Pons (tissue), 1 donor: ENCODE data around the gene MAML3.

Experiments
- DNase-seq: peaks from one replicate; pipeline ENCODE4 v3.0.0-alpha.2; 2016; ENCODE audit warnings: low spot score

Gene MAML3

DNA sequence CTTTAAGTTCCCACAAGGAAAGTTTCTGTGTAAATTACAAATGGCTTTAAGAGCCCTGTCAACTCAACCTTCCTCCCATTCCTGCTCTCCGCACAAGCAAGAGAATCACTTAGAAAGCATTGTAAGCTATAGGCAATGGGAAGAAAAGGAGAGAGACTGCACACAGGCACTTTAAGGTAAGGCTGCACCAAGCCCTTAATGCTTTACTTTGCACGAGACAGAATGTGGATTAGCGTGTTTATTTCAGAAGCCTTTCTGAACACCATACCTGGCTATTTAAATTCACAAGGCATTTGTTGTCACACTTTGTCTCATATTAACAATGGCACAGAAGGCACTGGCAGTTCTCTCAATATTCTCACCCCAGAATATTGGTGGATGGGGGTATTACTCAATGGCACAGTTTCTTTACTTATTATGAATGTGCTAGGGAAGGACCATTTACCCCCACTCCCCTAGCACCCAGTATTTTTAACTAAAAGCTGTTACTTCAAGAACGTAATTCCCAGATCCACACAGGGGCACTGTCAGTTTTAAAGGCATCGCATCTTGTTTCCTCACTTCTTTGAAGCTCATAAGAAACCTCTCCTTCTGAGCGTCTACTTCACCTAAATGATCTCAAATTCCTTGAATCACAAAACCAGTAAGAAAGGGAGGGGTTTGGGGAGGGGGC, 150.0 kb downstream of the MAML3 start:
- no peak for DNase-seq

DNA sequence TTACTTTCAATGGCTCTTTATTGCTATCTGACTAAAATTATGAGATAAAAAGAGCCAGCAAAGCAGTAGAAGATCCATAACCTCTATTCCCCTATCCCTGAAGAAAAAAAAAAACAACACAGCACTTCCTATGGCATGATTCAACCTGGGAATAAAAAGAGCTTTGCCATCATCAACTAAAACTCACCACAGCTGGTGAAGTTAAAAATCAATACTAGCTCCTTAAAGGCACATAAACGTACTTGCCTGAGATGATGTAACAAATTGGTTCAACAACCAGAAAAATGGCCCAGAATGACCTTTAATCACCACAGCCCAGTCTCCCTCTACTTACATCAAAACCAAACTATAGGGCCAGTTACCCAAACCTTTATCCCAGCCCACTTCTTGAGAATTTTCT, 153.8 kb downstream of the MAML3 start:
- no peak for DNase-seq

DNA sequence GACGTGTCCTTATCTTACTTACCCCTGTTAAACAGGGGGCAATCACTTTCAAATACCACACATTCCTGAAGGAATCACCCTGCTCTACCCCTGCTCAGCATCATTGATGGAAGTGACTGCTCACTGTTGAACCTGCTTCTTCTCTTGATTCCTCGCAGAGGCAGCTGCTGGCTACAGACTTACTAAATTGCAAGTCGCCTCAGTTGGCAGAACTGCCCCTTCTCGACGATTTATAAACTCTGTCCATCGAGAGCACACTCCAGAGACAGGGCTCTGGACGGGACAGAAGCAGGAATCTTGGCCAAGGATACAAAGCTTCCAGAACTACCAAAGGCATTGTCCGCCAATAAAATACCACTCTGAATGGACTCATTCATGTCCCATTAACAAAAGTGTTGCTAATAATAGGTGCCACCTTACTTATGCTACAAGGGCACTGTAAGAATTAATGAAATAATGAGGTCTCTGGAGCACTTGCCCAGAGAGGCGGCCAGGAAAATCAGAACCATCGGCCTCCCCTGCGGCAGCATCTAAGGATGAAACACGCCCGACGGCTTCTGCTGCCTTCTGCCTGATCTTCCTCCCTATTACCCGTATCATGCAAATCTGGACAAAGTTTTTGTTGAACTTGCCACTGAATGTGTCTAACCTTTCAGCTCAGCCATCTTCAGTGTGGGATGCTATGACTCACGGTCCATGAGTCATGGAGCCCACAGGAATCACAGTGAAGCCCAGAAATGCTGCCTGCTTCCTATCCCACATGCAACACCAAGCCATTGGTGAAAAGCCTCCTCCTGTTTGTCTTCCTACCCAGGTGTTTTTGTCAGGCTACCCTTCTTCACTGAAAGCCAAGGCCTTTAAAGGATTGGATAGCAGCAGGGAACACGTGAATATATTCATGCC, 164.9 kb downstream of the MAML3 start:
- DNase-seq = peak; percentile 69

DNA sequence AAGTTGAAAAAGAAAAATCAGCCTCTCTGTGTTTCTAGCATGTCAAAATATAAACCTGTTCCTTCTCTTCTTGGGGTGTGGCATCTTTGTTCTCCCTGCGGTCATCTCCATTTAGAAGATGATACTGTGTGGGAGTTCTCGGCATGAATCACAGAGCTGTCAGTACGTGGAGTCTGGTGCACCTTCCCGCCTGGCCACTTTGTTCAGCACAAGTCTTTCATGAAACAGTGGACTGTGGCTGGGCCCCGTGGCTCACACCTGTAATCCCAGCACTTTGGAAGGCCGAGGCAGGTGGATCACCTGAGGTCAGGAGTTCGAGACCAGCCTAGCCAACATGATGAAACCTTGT, 166.5 kb downstream of the MAML3 start:
- no peak for DNase-seq

DNA sequence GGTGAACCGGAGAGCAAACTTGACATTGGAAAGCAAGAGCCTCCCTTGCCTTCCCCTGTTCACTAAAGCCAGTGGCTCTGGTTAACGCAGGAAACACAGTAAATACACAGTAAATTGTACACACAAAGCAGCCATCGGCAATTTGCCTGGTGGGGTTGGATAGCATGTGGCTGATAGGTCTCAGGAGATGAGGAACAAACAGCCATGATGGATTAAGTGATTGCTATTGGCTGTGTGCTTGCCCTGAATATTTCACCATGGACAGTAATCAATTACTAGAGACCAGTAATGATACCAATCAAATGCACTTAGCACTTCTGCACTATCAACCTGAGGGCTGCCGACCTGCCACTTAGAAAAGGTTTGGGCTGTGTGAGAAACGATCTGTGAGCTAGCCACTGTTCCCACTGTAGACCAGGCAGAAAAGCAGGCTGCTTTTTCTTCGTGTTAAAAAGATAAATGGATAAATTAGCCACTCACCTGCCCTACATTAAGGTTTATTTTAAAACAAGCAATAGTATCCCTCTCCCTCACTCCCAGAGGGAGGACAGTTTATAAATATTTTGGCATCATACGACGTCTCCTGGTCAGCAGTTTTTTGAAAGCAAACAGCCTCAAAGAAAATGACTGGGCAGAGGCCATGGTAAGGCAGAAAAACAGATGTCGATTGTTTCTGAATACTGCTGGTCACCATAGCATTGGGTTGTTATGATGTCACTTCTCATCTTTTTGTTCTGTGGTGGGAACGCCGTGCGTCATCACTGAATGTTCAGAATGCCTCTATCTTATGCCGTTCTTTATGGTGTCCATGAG, 167.1 kb downstream of the MAML3 start:
- DNase-seq = no peak

DNA sequence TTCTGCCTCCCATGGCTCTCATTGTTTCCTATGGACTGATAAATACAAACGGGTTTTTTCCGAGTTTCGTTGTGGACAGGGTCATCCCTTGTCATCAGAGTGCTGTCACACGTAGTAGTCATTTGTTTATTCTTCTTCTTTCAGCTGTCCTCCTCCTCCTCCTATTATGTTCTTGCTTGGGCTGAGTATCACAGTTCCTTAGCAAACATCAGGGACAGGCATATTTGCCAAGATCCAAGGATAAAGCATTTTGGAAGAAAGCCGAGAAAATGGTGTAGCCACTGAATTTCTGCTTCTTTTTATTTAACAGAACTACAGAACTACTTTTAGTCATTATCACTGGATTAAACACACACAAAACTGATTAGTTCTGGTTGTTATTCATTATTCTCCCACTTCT, 167.9 kb downstream of the MAML3 start:
- no peak for DNase-seq

DNA sequence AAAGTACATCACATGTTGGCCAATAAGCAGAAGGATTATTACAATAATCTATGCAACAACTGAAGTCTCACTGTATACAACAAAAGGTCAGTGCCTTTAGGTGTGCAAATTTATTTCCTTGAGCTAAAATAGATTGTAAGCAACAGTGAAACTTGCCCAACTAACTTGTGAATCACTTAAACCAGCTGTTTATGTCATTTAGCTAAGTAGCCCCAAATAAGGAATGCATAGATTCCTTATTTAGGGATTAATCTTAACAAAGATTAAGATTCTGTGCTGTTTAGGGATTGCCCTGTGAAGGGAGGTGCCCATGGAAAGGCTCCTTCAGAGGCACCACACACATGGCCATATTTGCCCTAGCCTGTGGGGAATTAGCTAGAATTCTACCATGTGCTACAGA, 168.6 kb downstream of the MAML3 start:
- DNase-seq = no peak

DNA sequence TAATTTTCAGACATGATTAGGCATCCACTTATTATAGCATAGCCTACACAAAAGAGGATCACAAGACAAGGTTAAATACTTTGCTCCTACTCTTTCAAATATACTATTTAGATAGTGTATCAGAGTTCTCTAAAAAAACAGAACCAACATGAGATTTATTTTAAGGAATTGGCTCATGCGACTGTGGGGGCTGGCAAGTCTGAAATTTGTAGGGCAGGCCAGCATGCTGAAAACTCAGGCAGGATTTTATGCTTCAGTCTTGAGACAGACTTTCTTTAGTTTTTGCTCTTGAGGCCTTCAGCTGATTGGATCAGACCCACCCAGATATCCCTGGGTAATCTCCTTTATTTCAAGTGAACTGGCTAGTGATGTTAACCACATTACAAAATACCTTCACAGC, 169.5 kb downstream of the MAML3 start:
- no peak for DNase-seq

DNA sequence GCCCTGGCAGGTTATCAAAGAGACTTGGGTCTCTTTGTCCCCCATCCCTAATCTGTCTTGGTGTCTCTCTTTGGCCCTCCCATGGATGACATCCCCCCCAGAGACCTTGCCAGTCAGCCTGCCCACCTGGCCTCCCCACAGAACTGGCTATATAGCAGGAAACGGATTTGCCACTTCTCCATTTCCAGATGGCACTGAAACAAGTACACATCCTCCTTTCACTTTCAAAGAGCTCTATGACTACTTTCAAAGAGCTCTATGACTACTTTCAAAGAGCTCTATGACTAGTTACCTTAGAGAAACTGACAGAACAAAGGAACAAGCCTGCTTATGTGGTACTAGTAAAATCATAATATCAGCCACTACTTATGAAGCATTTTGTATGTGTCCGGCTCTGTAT, 175.3 kb downstream of the MAML3 start:
- no peak for DNase-seq

DNA sequence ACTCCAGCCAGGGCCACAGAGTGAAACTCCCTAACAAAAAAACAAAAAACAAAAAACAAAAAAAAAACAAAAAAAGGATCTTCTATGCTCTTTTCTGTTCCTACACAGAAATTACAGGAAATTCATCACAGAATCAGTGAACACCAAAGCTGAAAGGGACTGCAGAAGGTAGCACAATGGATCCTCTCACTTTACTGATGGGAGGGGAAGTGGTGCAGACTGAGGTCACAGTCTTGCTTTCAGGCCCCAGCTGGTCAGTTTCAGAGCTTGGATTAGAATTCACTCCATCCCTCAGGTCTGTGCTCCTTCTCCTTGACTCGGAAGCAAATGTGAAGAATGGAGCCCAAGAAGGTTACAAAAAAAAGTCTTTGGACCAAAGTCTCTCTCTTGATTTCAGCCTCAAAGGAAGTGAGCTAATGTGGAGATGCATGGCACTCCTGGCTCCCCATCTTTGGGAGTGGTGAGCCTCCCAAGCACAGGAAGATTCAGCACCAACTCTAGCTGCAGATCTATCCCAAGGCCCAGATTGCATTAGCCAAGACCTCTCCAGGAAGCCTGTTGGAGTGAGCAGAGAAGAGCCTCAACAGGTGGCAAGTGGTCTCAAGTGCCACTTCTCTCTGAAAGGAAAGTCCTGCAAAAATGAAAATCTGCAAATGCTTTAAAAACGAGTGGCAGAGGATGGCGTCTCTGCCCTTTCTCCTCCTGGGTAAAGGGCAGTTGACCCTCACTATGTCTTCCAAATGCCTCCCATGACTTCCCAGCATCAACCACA, 176.0 kb downstream of the MAML3 start:
- no peak for DNase-seq

DNA sequence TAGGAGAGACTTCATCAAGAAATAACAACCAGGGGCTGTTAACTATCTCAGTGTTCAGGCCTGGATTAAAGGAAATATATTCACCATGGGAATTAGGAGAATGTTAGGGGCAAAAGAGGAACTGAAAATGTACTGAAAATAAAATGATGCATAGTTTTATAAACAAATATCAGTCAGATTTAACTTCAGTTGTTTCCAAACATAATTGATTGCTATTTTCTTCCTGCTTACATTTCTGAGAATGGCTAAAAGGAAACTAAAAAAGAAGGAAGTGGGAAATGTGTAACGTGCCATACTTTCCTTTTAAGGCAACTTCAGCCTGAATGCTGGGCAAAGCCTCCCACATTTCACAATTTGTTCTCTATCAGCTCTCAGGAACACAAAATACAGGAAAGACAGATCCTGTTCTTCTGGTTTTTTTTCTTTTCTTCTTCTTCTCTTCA, 178.1 kb downstream of the MAML3 start:
- DNase-seq = peak; percentile 71

DNA sequence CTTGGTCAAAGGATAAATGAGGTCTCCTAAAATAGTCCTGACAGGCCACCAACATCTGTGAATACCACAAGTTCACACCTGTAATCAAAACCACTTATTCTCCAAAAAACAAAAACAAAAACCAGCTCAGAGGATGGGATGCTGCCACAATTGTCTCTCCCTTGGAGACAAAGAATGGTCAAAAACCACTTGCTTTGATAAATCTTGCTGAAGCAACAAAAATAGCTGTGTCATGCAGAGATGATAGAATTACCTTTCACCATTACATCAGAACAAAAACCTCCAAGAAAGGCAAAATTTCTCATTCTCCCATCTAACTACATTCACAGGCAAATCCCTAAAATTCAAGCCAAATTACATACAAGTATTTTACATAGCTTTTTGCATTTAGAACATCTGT, 180.4 kb downstream of the MAML3 start:
- DNase-seq = no peak

DNA sequence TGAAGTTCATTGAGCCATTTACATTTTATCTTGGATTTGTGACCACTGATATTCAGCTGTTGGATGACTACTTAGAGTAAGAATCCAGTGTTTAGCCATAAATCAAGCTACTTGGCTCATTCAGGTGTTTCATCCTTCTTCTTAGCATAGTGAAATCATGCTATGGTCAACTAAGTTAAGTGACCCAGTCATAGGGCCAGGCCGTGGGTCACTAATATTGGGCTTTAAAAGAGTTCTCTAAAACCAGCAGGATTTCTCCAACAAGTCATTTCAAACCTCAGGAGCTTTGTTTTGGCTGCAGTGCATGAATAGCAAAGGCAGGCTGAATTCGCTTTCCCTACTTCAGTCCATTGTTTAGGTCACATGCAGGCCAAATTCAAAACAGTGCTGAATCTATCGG, 181.0 kb downstream of the MAML3 start:
- DNase-seq = no peak

DNA sequence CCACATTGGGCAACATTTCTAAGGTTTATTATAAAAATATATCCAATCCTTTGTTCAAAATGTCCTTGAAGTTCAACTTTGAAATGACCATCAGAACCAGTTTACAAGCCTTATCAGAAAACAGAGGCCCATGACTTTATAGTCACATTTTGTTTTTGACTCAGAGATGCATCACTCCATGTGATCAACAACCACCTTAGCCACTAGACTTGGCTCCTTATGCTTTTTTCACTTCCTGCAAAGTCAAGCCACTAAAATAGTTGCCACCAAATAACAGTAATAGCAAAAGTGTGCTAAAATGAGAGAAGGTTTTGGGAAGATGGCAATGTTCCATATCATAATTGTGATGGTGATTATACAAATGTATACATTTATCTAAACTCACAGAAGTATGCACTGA, 181.7 kb downstream of the MAML3 start:
- no peak for DNase-seq

DNA sequence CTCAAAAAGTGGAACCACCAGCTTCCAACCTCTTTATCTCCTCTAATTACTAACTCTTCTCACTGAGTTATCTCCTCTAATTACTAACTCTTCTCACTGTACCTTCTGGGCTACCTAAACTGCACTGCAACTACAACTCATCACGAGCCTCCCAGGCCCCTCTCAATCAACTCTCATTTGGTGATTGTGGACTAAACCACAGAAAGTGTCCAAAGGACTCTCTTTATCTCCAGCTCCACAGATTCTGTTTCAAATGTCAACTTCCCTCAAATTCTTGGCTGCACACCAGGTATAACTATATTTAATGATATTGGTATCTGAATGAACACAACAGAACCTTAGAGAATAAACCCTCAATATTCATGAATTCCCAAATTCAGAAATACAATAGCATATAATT, 182.9 kb downstream of the MAML3 start:
- DNase-seq = no peak

DNA sequence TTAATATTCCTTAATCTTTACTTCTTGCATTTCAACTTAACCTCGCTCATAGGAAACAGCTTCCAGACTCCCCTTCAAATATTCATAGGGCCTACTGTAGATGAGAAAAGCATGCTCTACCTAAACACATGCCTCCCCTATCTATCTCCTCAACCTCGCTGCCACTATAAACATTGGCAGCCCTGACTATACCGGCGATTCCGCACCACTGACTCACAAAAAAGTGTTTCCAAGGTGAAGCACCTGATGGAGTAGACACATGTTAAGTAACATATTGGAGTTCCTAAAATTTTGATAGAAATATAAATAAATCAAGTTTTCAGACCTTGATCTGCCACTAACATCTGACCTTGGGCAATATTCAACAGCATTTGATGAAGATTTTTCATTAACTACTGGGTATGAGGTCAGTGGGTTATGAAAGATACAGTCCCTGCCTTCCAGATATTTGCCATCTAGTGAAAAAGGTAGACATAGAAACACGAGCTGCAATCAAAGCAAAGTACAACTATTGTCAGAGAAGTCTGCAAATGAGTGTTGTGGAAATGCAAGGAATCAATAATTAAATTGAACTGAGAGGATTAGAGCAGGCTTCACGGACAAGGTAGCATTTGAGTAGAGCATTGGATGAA, 184.2 kb downstream of the MAML3 start:
- DNase-seq = no peak

DNA sequence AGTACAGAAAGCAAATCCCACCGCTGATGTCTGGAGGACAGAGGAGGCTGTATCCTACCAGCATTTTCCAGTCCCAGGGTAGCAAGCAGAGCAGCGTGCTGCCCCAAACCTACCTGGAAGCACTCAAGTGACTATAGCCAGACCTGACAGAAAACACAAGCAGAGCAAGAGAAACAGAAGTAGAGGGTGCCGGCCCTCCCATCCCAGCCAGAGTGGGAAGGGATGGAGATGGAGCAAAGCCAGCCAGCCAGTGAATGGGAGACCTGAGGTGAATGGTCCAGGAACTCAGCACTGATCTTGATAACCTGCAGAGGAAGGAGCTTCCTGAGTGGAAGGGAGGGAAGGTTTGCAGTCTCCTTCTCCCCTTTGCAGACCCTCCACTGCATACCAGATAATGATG, 185.2 kb downstream of the MAML3 start:
- DNase-seq = no peak

DNA sequence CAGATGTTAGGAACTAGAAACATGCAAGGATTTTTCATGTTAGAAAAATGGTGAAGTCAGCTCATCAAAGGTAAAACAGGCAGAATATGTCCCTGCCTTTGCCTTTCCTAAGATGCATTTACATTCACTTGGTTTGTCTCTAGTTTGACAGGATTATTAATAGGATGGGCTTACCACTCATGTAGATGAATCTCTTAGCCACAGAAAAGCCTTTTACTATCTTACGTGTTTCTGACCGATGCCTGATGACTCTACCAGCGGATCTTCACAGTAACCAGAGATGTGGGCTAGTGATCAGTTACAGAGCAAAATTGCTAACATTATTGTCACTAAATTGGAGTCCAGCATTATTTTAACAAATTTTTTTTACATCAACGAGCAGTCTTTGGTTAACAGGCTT, 187.6 kb downstream of the MAML3 start:
- no peak for DNase-seq

DNA sequence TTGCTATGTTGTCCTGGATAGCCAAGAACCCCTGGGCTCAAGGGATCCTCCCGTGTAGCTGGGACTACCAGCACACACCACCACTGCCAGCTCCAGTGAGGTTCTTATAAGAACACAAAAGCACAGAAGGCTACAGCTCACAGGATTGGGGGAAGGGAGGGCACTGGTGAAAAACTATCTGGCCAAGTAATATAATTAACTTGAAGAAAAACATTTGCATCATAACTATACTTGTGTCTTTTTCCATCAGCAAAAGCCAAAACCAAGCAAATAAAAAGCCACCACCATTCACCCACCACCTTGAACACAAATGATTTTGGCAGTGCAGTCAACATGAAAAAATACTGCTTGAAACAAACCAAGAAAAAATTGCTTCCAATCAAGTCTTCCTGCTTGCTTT, 188.2 kb downstream of the MAML3 start:
- DNase-seq = no peak

DNA sequence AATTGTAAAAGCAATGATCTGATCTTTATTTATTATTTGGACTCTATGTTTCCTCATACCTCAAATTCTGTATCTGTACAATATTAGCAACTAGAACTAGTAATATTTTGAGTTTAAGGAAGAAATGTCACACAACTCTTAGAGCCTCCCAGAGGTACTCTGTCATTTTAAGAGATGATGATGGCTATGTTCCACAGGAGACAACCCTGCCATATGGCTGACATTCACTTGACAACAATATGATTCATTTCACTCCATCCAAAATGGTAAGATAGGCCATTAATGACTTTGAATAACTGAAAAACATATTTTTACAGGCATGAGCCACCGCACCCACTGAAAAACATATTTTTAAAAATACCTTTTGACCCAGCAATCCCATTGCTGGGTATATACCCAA, 190.3 kb downstream of the MAML3 start:
- no peak for DNase-seq

DNA sequence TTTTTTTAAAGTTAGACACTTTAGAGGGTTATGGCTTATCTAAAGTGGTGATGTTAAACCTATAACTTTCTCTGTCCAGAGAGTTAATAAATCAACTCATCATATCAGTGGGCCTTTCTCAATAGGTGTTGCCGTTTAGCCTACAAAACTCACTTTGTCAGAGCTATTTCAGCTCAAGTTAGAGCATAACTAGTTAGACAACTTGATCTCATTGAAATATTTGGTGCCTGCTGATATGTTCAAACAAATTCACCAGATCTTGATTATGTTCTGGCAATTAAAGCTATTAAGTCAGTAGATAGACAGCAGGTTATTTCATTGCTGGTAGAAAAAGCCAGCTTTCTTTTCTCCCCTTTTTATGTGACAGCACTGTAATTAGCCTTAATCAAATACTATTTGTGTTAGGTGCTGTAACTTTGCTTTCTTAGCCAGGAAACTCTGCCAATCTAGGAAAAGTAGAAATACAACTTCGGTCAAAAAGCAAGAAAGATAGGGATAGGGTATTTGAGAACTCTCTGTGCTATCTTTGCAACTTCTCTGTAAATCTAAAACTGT, 191.8 kb downstream of the MAML3 start:
- DNase-seq = no peak
